Subcutaneous adipose tissue (tissue), 4 donors: ENCODE measurements around the gene PTMA. TPM values are rescaled to one million over a fixed set of nuclear protein-coding genes. Genes with fewer than 3 reads are reported as not detected.

Experiments
- CTCF ChIP-seq: fragments of 450-650 bp; IDR thresholded peaks from one replicate; pipeline ENCODE4 v1.5.1; 2016; ENCODE audit warnings: low read depth, mild to moderate bottlenecking, control low read depth, antibody characterized with exemption, moderate library complexity
- total RNA-seq, 4 donors: library from RNA; depleted of rRNA; stranded (reverse); fragments of >200 nt; gene quantifications; one replicate each; pipeline ENCODE4 v1.1.0, GENCODE V29; 2016

Gene PTMA
- total RNA-seq, 4 donors from 2014 or later: 435 to 772 (median 535) TPM

- no peak for TF ChIP-seq CTCF
Measured at GRCh38 chr2:231726276-231726675, 18.0 kb downstream of the PTMA start.

GRCh38 chr2:231727621-231728020 is 19.3 kb downstream of the PTMA start:
- no peak for TF ChIP-seq CTCF

- TF ChIP-seq CTCF: no peak
Measured at GRCh38 chr2:231732604-231733003, 24.3 kb downstream of the PTMA start.

- TF ChIP-seq CTCF: no peak
Measured at GRCh38 chr2:231737761-231738160, 29.4 kb downstream of the PTMA start.

GRCh38 chr2:231743376-231744116 is 35.2 kb downstream of the PTMA start:
- no peak for TF ChIP-seq CTCF

GRCh38 chr2:231745303-231746038 is 37.1 kb downstream of the PTMA start:
- no peak for TF ChIP-seq CTCF

GRCh38 chr2:231751042-231751815 is 42.9 kb downstream of the PTMA start:
- no peak for TF ChIP-seq CTCF
